Adipose tissue (tissue), 3 donors: ENCODE results near the gene RBM34. TPM values are rescaled to one million over a fixed set of nuclear protein-coding genes. Genes with fewer than 3 reads are reported as not detected.
"Not testable (repeated sequence)": the region's sequence is repeated elsewhere in the genome, so short reads cannot be mapped to it uniquely, and the experiment has no call there.

Source experiments
- H3K27ac ChIP-seq: one replicate; pipeline ENCODE4 v1.5.1; 2013; ENCODE audit warnings: low read depth, low read length
- WGBS, 3 donors: extraction: QIAGEN DNeasy Blood & Tissue Kit; methylation state at CpG; one replicate each; pipeline ENCODE4 v1.1.7; 2013; 5-methylcytosine and 5-hydroxymethylcytosine counted together
- polyA plus RNA-seq, 3 donors: library from polyadenylated mRNA; stranded (reverse); fragments of 200-250 nt; gene quantifications; one replicate each; pipeline ENCODE4 v1.2.3, GENCODE V29; 2013
- donor health status: healthy with polysubstance abuse.
- donor health status: Bipolar disorder and iron deficiency.
- donor health status: healthy.

RBM34 gene
- polyA plus RNA-seq, 3 donors = 26.0 to 61.9 (median 46.0) TPM

GRCh38 chr1:235100194-235100772, 60.8 kb downstream of the RBM34 start:
- no peak overlapping the region for H3K27ac ChIP-seq
- 52 to 70% (median 59%) methylated on average over 13 of the region's 13 CpGs for WGBS, 3 donors

- WGBS, 3 donors = 92 to 97% (median 97%) methylated on average over 9 of the region's 9 CpGs
- H3K27ac ChIP-seq = no peak overlapping the region
Measured at GRCh38 chr1:235098991-235099390, 62.1 kb downstream of the RBM34 start.

GRCh38 chr1:235098547-235098946, 62.5 kb downstream of the RBM34 start:
- H3K27ac ChIP-seq = no peak overlapping the region
- WGBS, 3 donors = 79 to 86% (median 81%) methylated on average over 6 of the region's 6 CpGs

- not testable (repeated sequence) for H3K27ac ChIP-seq
- 86 to 89% (median 87%) methylated on average over 14 of the region's 14 CpGs for WGBS, 3 donors
Measured at GRCh38 chr1:235097501-235097900, 63.5 kb downstream of the RBM34 start.

GRCh38 chr1:235095938-235096562, 65.0 kb downstream of the RBM34 start:
- whole genome bisulfite sequencing, 3 donors = 72 to 81% (median 76%) methylated on average over 6 of the region's 6 CpGs
- H3K27ac ChIP-seq = no peak overlapping the region

- WGBS, 3 donors = 26 to 33% (median 30%) methylated on average over 24 of the region's 24 CpGs
- no peak overlapping the region for H3K27ac ChIP-seq
Measured at GRCh38 chr1:235093696-235094592, 67.1 kb downstream of the RBM34 start.

- WGBS, 3 donors = 41 to 51% (median 44%) methylated on average over 27 of the region's 27 CpGs
- no peak overlapping the region for H3K27ac ChIP-seq
Measured at GRCh38 chr1:235093013-235093695, 67.9 kb downstream of the RBM34 start.

GRCh38 chr1:235092415-235092814, 68.6 kb downstream of the RBM34 start:
- H3K27ac ChIP-seq = not testable (repeated sequence)

GRCh38 chr1:235092045-235092406, 69.0 kb downstream of the RBM34 start:
- WGBS, 3 donors = 93 to 98% (median 95%) methylated on average over 8 of the region's 8 CpGs
- H3K27ac ChIP-seq = not testable (repeated sequence)

More at GRCh38 chr1:235092415-235092814, 68.6 kb downstream of the RBM34 start:
- WGBS, 3 donors = 87 to 96% (median 96%) methylated on average over 13 of the region's 14 CpGs

- 89 to 94% (median 91%) methylated on average over 20 of the region's 20 CpGs for WGBS, 3 donors
- not testable (repeated sequence) for H3K27ac ChIP-seq
Measured at GRCh38 chr1:235091319-235092044, 69.6 kb downstream of the RBM34 start.

- WGBS, 3 donors = 59 to 67% (median 65%) methylated on average over 20 of the region's 20 CpGs
- no peak overlapping the region for H3K27ac ChIP-seq
Measured at GRCh38 chr1:235090406-235091069, 70.5 kb downstream of the RBM34 start.

GRCh38 chr1:235088907-235089306, 72.1 kb downstream of the RBM34 start:
- H3K27ac ChIP-seq = no peak overlapping the region
- WGBS, 3 donors = 94 to 95% (median 94%) methylated on average over 7 of the region's 7 CpGs

- WGBS, 3 donors = 78 to 82% (median 79%) methylated on average over 6 of the region's 6 CpGs
- H3K27ac ChIP-seq = no peak overlapping the region
Measured at GRCh38 chr1:235088430-235088829, 72.6 kb downstream of the RBM34 start.

- no peak overlapping the region for H3K27ac ChIP-seq
- WGBS, 3 donors = 84 to 88% (median 86%) methylated on average over 6 of the region's 6 CpGs
Measured at GRCh38 chr1:235087906-235088305, 73.1 kb downstream of the RBM34 start.

GRCh38 chr1:235085411-235086117, 75.5 kb downstream of the RBM34 start:
- 79 to 94% (median 91%) methylated on average over 12 of the region's 12 CpGs for WGBS, 3 donors
- not testable (repeated sequence) for H3K27ac ChIP-seq
